Small intestine (tissue), 7 donors: ENCODE measurements around the gene PREP. TPM values are rescaled to one million over a fixed set of nuclear protein-coding genes. Genes with fewer than 3 reads are reported as not detected.
A peak's percentile ranks its signal among the peaks of the same experiment; 100 is the strongest.
"Not testable (repeated sequence)": the region's sequence is repeated elsewhere in the genome, so short reads cannot be mapped to it uniquely, and the experiment has no call there.

ENCODE experiments used
- DNase-seq, 2 donors: peaks; one replicate each; pipeline versions ENCODE4 v3.0.0 to v3.0.0-alpha.2; 2013
- FAIRE-seq: peaks from 2 replicates; lab custom pipeline; 2012; peaks lifted over from hg19 to GRCh38; lab: Jason Lieb, UNC
- H3K27ac ChIP-seq, 3 donors: one replicate each; pipeline ENCODE4 v1.5.1; 2013; ENCODE audit warnings: low read length in 2 of 3, mild to moderate bottlenecking in 2 of 3, control low read depth in 1 of 3, inconsistent platforms in 1 of 3, low read depth in 1 of 3, moderate library complexity in 1 of 3
- H3K27me3 ChIP-seq, 3 donors: one replicate each; pipeline ENCODE4 v1.6.1; 2013; ENCODE audit warnings: low read length in 3 of 3, inconsistent platforms in 1 of 3; ENCODE audit not compliant: control insufficient read depth in 3 of 3, insufficient read depth in 3 of 3
- H3K36me3 ChIP-seq, 3 donors: one replicate each; pipeline ENCODE4 v1.6.1; 2013; ENCODE audit warnings: low read length in 3 of 3, inconsistent platforms in 1 of 3, low read depth in 1 of 3, mild to moderate bottlenecking in 1 of 3, moderate library complexity in 1 of 3; ENCODE audit not compliant: control insufficient read depth in 3 of 3, insufficient read depth in 2 of 3
- H3K4me1 ChIP-seq, 3 donors: one replicate each; pipeline ENCODE4 v1.6.1; 2013; ENCODE audit warnings: low read length in 2 of 3, inconsistent platforms in 1 of 3, low read depth in 1 of 3, mild to moderate bottlenecking in 1 of 3, moderate library complexity in 1 of 3; ENCODE audit not compliant: control insufficient read depth in 3 of 3, insufficient read depth in 2 of 3
- H3K4me3 ChIP-seq, 3 donors: one replicate each; pipeline ENCODE4 v1.5.1; 2013; ENCODE audit warnings: low read length in 3 of 3, control low read depth in 1 of 3, inconsistent platforms in 1 of 3, low read depth in 1 of 3, mild to moderate bottlenecking in 1 of 3, moderate library complexity in 1 of 3
- H3K9me3 ChIP-seq, 2 donors: one replicate each; pipeline ENCODE4 v1.6.1; 2013; ENCODE audit warnings: low read depth in 1 of 2, low read length in 1 of 2; ENCODE audit not compliant: control insufficient read depth in 2 of 2, insufficient read depth in 1 of 2
- WGBS, 3 donors: extraction: QIAGEN DNeasy Blood & Tissue Kit; methylation state at CpG; one replicate each; pipeline ENCODE4 v1.1.7; 2013; 5-methylcytosine and 5-hydroxymethylcytosine counted together
- polyA plus RNA-seq, 4 donors: library from polyadenylated mRNA; stranded (reverse) in 3 of 4; unstranded in 1 of 4; fragments of 200-250 nt in 3 of 4; fragments of 120-200 nt in 1 of 4; gene quantifications; one replicate each; pipeline versions ENCODE4 v1.2.1 to v1.2.3, GENCODE V29; 2013
- donor health status: healthy with polysubstance abuse.
- donor health status: control.
- donor health status: control.
- donor health status: Bipolar disorder and iron deficiency.
- donor health status: healthy.

Gene PREP
- polyA plus RNA-seq, 4 donors: 26.5 to 48.8 (median 42.3) TPM

GRCh38 chr6:105433723-105434122 lies 30.8 kb upstream of the PREP start:
- H3K9me3 ChIP-seq: no peaks in the 10 kb centered on the region
- H3K27ac ChIP-seq: no peak overlapping the region
- no peak overlapping the region for H3K4me3 ChIP-seq
- FAIRE-seq (no peak), DNase-seq (no peak)
- H3K4me1 ChIP-seq: peaks cover 0 to 12% (median 0%) of the 10 kb centered on the region in 3 donors
- 77 to 81% (median 80%) methylated on average over 3 of the region's 3 CpGs for WGBS, 3 donors
- H3K27me3 ChIP-seq: no peaks in the 10 kb centered on the region
- H3K36me3 ChIP-seq: no peaks in the 10 kb centered on the region

- H3K4me1 ChIP-seq: peaks cover 0 to 19% (median 0%) of the 10 kb centered on the region in 3 donors
- H3K4me3 ChIP-seq: no peak overlapping the region
- H3K27ac ChIP-seq: no peak overlapping the region
- H3K9me3 ChIP-seq: no peaks in the 10 kb centered on the region
- DNase-seq: no peak
- 62 to 71% (median 64%) methylated on average over 3 of the region's 3 CpGs for WGBS, 3 donors
- H3K27me3 ChIP-seq: no peaks in the 10 kb centered on the region
- no peaks in the 10 kb centered on the region for H3K36me3 ChIP-seq
- FAIRE-seq: no peak
Observed at GRCh38 chr6:105432797-105433196, 29.9 kb upstream of the PREP start.

GRCh38 chr6:105431226-105431625 lies 28.3 kb upstream of the PREP start:
- DNase-seq (peak; percentile 55 to 73), FAIRE-seq (peak; percentile 89)
- H3K36me3 ChIP-seq: no peaks in the 10 kb centered on the region
- no peaks in the 10 kb centered on the region for H3K9me3 ChIP-seq
- no peak overlapping the region for H3K4me3 ChIP-seq
- no peaks in the 10 kb centered on the region for H3K27me3 ChIP-seq
- H3K4me1 ChIP-seq: peaks cover 0 to 19% (median 0%) of the 10 kb centered on the region in 3 donors
- H3K27ac ChIP-seq: no peak overlapping the region
- WGBS, 3 donors: 27 to 35% (median 29%) methylated on average over 2 of the region's 2 CpGs

GRCh38 chr6:105430685-105431084 lies 27.8 kb upstream of the PREP start:
- Histone ChIP-seq H3K27me3 (no peaks in the 10 kb centered on the region), H3K4me3 (no peak overlapping the region), H3K4me1 (peaks cover 0 to 19% (median 0%) of the 10 kb centered on the region in 3 donors), H3K27ac (peak overlapping the region in 1 of 3 donors; percentile 0), H3K9me3 (no peaks in the 10 kb centered on the region), H3K36me3 (no peaks in the 10 kb centered on the region)
- no peak for DNase-seq
- WGBS, 3 donors: 92 to 97% (median 95%) methylated on average over 3 of the region's 3 CpGs
- FAIRE-seq: no peak

- WGBS, 3 donors: 63 to 71% (median 70%) methylated on average over 4 of the region's 4 CpGs
- no peak overlapping the region for H3K27ac ChIP-seq
- peak in 1 of 2 donors; percentile 9 for DNase-seq
- no peak for FAIRE-seq
- H3K36me3 ChIP-seq: no peaks in the 10 kb centered on the region
- H3K9me3 ChIP-seq: no peaks in the 10 kb centered on the region
- no peaks in the 10 kb centered on the region for H3K27me3 ChIP-seq
- no peak overlapping the region for H3K4me3 ChIP-seq
- H3K4me1 ChIP-seq: peaks cover 0 to 19% (median 0%) of the 10 kb centered on the region in 3 donors
Observed at GRCh38 chr6:105429676-105430075, 26.8 kb upstream of the PREP start.

- H3K4me3 ChIP-seq: no peak overlapping the region
- DNase-seq: peak in 1 of 2 donors; percentile 18
- H3K27ac ChIP-seq: no peak overlapping the region
- H3K9me3 ChIP-seq: no peaks in the 10 kb centered on the region
- 45 to 65% (median 64%) methylated on average over 5 of the region's 5 CpGs for WGBS, 3 donors
- H3K36me3 ChIP-seq: no peaks in the 10 kb centered on the region
- peaks cover 0 to 19% (median 0%) of the 10 kb centered on the region in 3 donors for H3K4me1 ChIP-seq
- H3K27me3 ChIP-seq: no peaks in the 10 kb centered on the region
- FAIRE-seq: no peak
Observed at GRCh38 chr6:105428342-105428957, 25.6 kb upstream of the PREP start.

- no peaks in the 10 kb centered on the region for H3K36me3 ChIP-seq
- no peaks in the 10 kb centered on the region for H3K9me3 ChIP-seq
- 9 to 16% (median 9%) methylated on average over 7 of the region's 7 CpGs for WGBS, 3 donors
- peaks cover 0 to 9% (median 0%) of the 10 kb centered on the region in 3 donors for H3K4me1 ChIP-seq
- DNase-seq (peak; percentile 59 to 79), FAIRE-seq (no peak)
- H3K27me3 ChIP-seq: no peaks in the 10 kb centered on the region
- H3K4me3 ChIP-seq: no peak overlapping the region
- no peak overlapping the region for H3K27ac ChIP-seq
Observed at GRCh38 chr6:105424175-105424783, 21.4 kb upstream of the PREP start.

- H3K9me3 ChIP-seq, H3K4me1 ChIP-seq, H3K27me3 ChIP-seq, H3K27ac ChIP-seq, DNase-seq, H3K36me3 ChIP-seq, H3K4me3 ChIP-seq, FAIRE-seq: not testable (repeated sequence)
- 94 to 97% (median 97%) methylated on average over 2 of the region's 2 CpGs for WGBS, 3 donors
Observed at GRCh38 chr6:105416971-105417370, 14.1 kb upstream of the PREP start.
